Sigmoid colon (tissue), 7 donors: ENCODE data around the gene UMODL1. TPM values are rescaled to one million over a fixed set of nuclear protein-coding genes. Genes with fewer than 3 reads are reported as not detected.

Source experiments
- DNase-seq: peaks from one replicate; pipeline ENCODE4 v3.0.0-alpha.2; 2019
- H3K27ac ChIP-seq, 4 donors: fragments of 200-600 bp; sonication (generic); one replicate each; pipeline ENCODE4 v1.5.1; 2016 to 2019; ENCODE audit warnings: mild to moderate bottlenecking in 1 of 4
- H3K27me3 ChIP-seq, 3 donors: fragments of 200-600 bp; sonication (generic); one replicate each; pipeline ENCODE4 v1.5.1; 2019; ENCODE audit warnings: mild to moderate bottlenecking in 1 of 3
- H3K36me3 ChIP-seq, 4 donors: fragments of 200-600 bp; sonication (generic); one replicate each; pipeline ENCODE4 v1.5.1; 2016 to 2019
- H3K4me1 ChIP-seq, 4 donors: fragments of 200-600 bp; sonication (generic); one replicate each; pipeline ENCODE4 v1.5.1; 2017 to 2019
- H3K4me3 ChIP-seq, 4 donors: fragments of 200-600 bp; sonication (generic); one replicate each; pipeline ENCODE4 v1.5.1; 2017 to 2019; ENCODE audit warnings: mild to moderate bottlenecking in 2 of 4, moderate library complexity in 1 of 4
- H3K9me3 ChIP-seq, 4 donors: fragments of 200-600 bp in 3 of 4; sonication (generic) in 3 of 4; one replicate each; pipeline versions ENCODE4 v1.5.1 to v1.6.1; 2013 to 2019
- CTCF ChIP-seq, 4 experiments: fragments of 450-650 bp in 3 of 4; fragments of 200-600 bp in 1 of 4; IDR thresholded peaks; one replicate each; pipeline ENCODE4 v1.5.1; 2016 to 2019; ENCODE audit warnings: antibody characterized with exemption in 4 of 4, mild to moderate bottlenecking in 3 of 4, moderate library complexity in 2 of 4
- EP300 ChIP-seq, 4 donors: sonication (generic); formaldehyde crosslinking; IDR thresholded peaks; one replicate each; pipeline ENCODE4 v1.6.1; 2017; ENCODE audit warnings: antibody characterized with exemption in 4 of 4
- POLR2A ChIP-seq, 2 donors: fragments of 450-650 bp; IDR thresholded peaks; one replicate each; pipeline ENCODE4 v1.6.1; 2016; ENCODE audit warnings: antibody characterized with exemption in 2 of 2, mild to moderate bottlenecking in 2 of 2, moderate library complexity in 2 of 2
- POLR2AphosphoS5 ChIP-seq, 4 donors: sonication (generic); formaldehyde crosslinking; IDR thresholded peaks; one replicate each; pipeline ENCODE4 v1.6.1; 2017; ENCODE audit warnings: antibody characterized with exemption in 4 of 4
- WGBS, 2 donors: extraction: QIAGEN DNeasy Blood & Tissue Kit; methylation state at CpG; one replicate each; pipeline ENCODE4 v1.1.7; 2013; 5-methylcytosine and 5-hydroxymethylcytosine counted together
- intact Hi-C: fragments of 100-400 bp; cut with DNase I; formaldehyde crosslinking; loops from one replicate; pipeline ENCODE4 v1.15.1; 2023
- polyA plus RNA-seq, 3 donors: library from polyadenylated mRNA; stranded (reverse); fragments of 200-250 nt; gene quantifications; one replicate each; pipeline ENCODE4 v1.2.3, GENCODE V29; 2013
- total RNA-seq, 4 donors: library from RNA; depleted of rRNA; stranded (reverse); fragments of >200 nt; gene quantifications; one replicate each; pipeline ENCODE4 v1.1.0, GENCODE V29; 2016
- donor health status: healthy with polysubstance abuse.
- donor health status: Bipolar disorder and iron deficiency.
- donor health status: healthy.

UMODL1 gene
- total and polyA plus RNA-seq, 7 donors: 0.13 to 0.23 TPM; not detected in 5

DNA sequence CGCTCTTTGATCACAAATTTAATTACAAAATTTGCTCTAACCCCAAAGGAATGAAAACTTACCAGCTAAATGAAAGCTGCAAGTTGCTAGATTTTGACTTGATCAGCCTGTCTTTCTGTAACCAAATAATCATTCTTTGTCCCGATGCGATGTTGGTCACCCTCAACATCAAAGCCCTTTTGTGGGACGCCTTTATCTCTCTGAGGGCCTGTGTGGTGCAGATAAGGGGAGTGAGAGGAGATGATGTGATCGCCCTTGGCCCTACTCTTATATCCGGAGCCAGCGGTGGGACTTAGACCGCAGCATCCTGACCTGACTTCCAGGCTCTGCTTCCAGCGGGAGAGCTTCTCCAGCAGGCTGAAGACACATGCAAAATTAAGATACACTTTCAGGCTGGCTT, 19.3 kb upstream of the UMODL1 start:
- H3K4me1 ChIP-seq: peaks cover 0 to 16% (median 5%) of the 10 kb centered on the region in 4 donors
- 79 to 84% methylated on average over 9 of the region's 9 CpGs for WGBS, 2 donors
- no peaks in the 10 kb centered on the region for H3K27me3 ChIP-seq
- H3K9me3 ChIP-seq: no peaks in the 10 kb centered on the region
- H3K27ac ChIP-seq: no peak overlapping the region
- intact Hi-C loops: no loop called here
- no peaks in the 10 kb centered on the region for H3K36me3 ChIP-seq
- no peak overlapping the region for H3K4me3 ChIP-seq
- no peak for DNase-seq
- TF ChIP-seq POLR2A (IDR thresholded peaks at IDR 0.05) (no peak), CTCF (IDR thresholded peaks at IDR 0.05) (no peak), POLR2AphosphoS5 (IDR thresholded peaks at IDR 0.05) (no peak), EP300 (IDR thresholded peaks at IDR 0.05) (no peak)

GRCh38 chr21:42055425-42055824, 15.7 kb upstream of the UMODL1 start:
- Histone ChIP-seq H3K27ac (no peak overlapping the region), H3K36me3 (no peaks in the 10 kb centered on the region), H3K4me1 (peaks cover 0 to 12% (median 0%) of the 10 kb centered on the region in 4 donors), H3K27me3 (no peaks in the 10 kb centered on the region), H3K4me3 (no peak overlapping the region), H3K9me3 (no peaks in the 10 kb centered on the region)
- TF ChIP-seq CTCF (IDR thresholded peaks at IDR 0.05) (no peak), EP300 (IDR thresholded peaks at IDR 0.05) (no peak), POLR2AphosphoS5 (IDR thresholded peaks at IDR 0.05) (no peak), POLR2A (IDR thresholded peaks at IDR 0.05) (no peak)
- no peak for DNase-seq
- WGBS, 2 donors: 91 to 98% methylated on average over 9 of the region's 9 CpGs
- intact Hi-C loops: no loop called here

- Histone ChIP-seq H3K27ac (no peak overlapping the region), H3K36me3 (no peaks in the 10 kb centered on the region), H3K4me3 (no peak overlapping the region), H3K9me3 (no peaks in the 10 kb centered on the region), H3K4me1 (peaks cover 0 to 12% (median 0%) of the 10 kb centered on the region in 4 donors), H3K27me3 (no peaks in the 10 kb centered on the region)
- WGBS, 2 donors: 12 to 62% methylated on average over 11 of the region's 11 CpGs
- TF ChIP-seq POLR2A (IDR thresholded peaks at IDR 0.05): no peak
- TF ChIP-seq CTCF (IDR thresholded peaks at IDR 0.05): no peak
- no peak for TF ChIP-seq POLR2AphosphoS5 (IDR thresholded peaks at IDR 0.05)
- TF ChIP-seq EP300 (IDR thresholded peaks at IDR 0.05): no peak
- intact Hi-C loops: no loop called here
- DNase-seq: no peak
Observed at GRCh38 chr21:42056468-42056867, 14.6 kb upstream of the UMODL1 start.

- Histone ChIP-seq H3K27ac (no peak overlapping the region), H3K4me1 (peaks cover 0 to 12% (median 0%) of the 10 kb centered on the region in 4 donors), H3K36me3 (no peaks in the 10 kb centered on the region), H3K9me3 (no peaks in the 10 kb centered on the region), H3K27me3 (no peaks in the 10 kb centered on the region), H3K4me3 (no peak overlapping the region)
- WGBS, 2 donors: 12 to 50% methylated on average over 17 of the region's 17 CpGs
- TF ChIP-seq CTCF (IDR thresholded peaks at IDR 0.05) (no peak), POLR2A (IDR thresholded peaks at IDR 0.05) (no peak), POLR2AphosphoS5 (IDR thresholded peaks at IDR 0.05) (no peak), EP300 (IDR thresholded peaks at IDR 0.05) (no peak)
- intact Hi-C loops: no loop called here
- no peak for DNase-seq
Observed at GRCh38 chr21:42056996-42057689, 14.0 kb upstream of the UMODL1 start.
